ENCODE measurements around the gene YTHDF1. TPM values are rescaled to one million over a fixed set of nuclear protein-coding genes. Genes with fewer than 3 reads are reported as not detected.

The YTHDF1 gene
- total RNA-seq, 2 donors from 2014 or later, result 64.9 to 73.2 TPM

- Mint-ChIP-seq H3K4me1 (peaks cover 8% of the 10 kb centered on the region), H3K36me3 (ENCODE audit: low read depth) (no peaks in the 10 kb centered on the region), H3K27me3 (ENCODE audit: insufficient read depth) (peaks cover 62% of the 10 kb centered on the region), H3K27ac (no peak overlapping the region), H3K4me3 (no peak overlapping the region), H3K9me3 (no peaks in the 10 kb centered on the region)
- Histone ChIP-seq H3K9me3 (ENCODE audit: control insufficient read depth, low read length) (no peaks in the 10 kb centered on the region), H3K27me3 (ENCODE audit: control insufficient read depth, insufficient read depth, low read length, poor library complexity, severe bottlenecking) (peaks cover 70% of the 10 kb centered on the region), H3K9ac (ENCODE audit: extremely low read depth, low read length, poor library complexity, severe bottlenecking) (no peak overlapping the region), H3K4me1 (ENCODE audit: control insufficient read depth, insufficient read depth, low read length) (peaks cover 2% of the 10 kb centered on the region), H3K27ac (ENCODE audit: low read depth, low read length) (peak overlapping the region; percentile 60), H3K36me3 (ENCODE audit: control insufficient read depth, insufficient read depth, low read length) (no peaks in the 10 kb centered on the region), H3K4me3 (ENCODE audit: low read length) (no peak overlapping the region)
- 0% methylated on average over 12 to 49 of the region's 49 CpGs for WGBS, 2 experiments (ENCODE audit: insufficient coverage in 1 of 2, insufficient read length in 1 of 2)
- DNase-seq, result peak; percentile 84
- no peak for TF ChIP-seq CTCF (conservative IDR thresholded peaks at IDR 0.05)
Measured at GRCh38 chr20:63178446-63178820, 37.5 kb downstream of the YTHDF1 start.

- Histone ChIP-seq H3K9me3 (ENCODE audit: control insufficient read depth, low read length) (no peaks in the 10 kb centered on the region), H3K27ac (ENCODE audit: low read depth, low read length) (peak overlapping the region; percentile 60), H3K4me1 (ENCODE audit: control insufficient read depth, insufficient read depth, low read length) (peaks cover 2% of the 10 kb centered on the region), H3K4me3 (ENCODE audit: low read length) (no peak overlapping the region), H3K36me3 (ENCODE audit: control insufficient read depth, insufficient read depth, low read length) (no peaks in the 10 kb centered on the region), H3K9ac (ENCODE audit: extremely low read depth, low read length, poor library complexity, severe bottlenecking) (no peak overlapping the region), H3K27me3 (ENCODE audit: control insufficient read depth, insufficient read depth, low read length, poor library complexity, severe bottlenecking) (peaks cover 75% of the 10 kb centered on the region)
- peak; percentile 70 for DNase-seq
- Mint-ChIP-seq H3K27ac (no peak overlapping the region), H3K4me1 (peaks cover 8% of the 10 kb centered on the region), H3K4me3 (peak overlapping the region; percentile 44), H3K36me3 (ENCODE audit: low read depth) (no peaks in the 10 kb centered on the region), H3K9me3 (no peaks in the 10 kb centered on the region), H3K27me3 (ENCODE audit: insufficient read depth) (peaks cover 67% of the 10 kb centered on the region)
- WGBS, 2 experiments (ENCODE audit: insufficient coverage in 1 of 2, insufficient read length in 1 of 2), result 0 to 1% methylated on average over 31 to 90 of the region's 90 CpGs
- TF ChIP-seq CTCF (conservative IDR thresholded peaks at IDR 0.05), result no peak
Measured at GRCh38 chr20:63177785-63178445, 38.0 kb downstream of the YTHDF1 start.

GRCh38 chr20:63177134-63177784 lies 38.7 kb downstream of the YTHDF1 start:
- no peak overlapping the region for H3K4me3 ChIP-seq (ENCODE audit: low read length)
- H3K36me3 Mint-ChIP-seq (ENCODE audit: low read depth), result no peaks in the 10 kb centered on the region
- H3K4me1 Mint-ChIP-seq, result peaks cover 8% of the 10 kb centered on the region
- WGBS, 2 experiments (ENCODE audit: insufficient coverage in 1 of 2, insufficient read length in 1 of 2), result 1 to 3% methylated on average over 15 to 96 of the region's 96 CpGs
- no peaks in the 10 kb centered on the region for H3K36me3 ChIP-seq (ENCODE audit: control insufficient read depth, insufficient read depth, low read length)
- peaks cover 2% of the 10 kb centered on the region for H3K4me1 ChIP-seq (ENCODE audit: control insufficient read depth, insufficient read depth, low read length)
- DNase-seq, result peak; percentile 76
- peak overlapping the region; percentile 37 for H3K4me3 Mint-ChIP-seq
- H3K9me3 ChIP-seq (ENCODE audit: control insufficient read depth, low read length), result no peaks in the 10 kb centered on the region
- no peaks in the 10 kb centered on the region for H3K9me3 Mint-ChIP-seq
- H3K27ac Mint-ChIP-seq, result no peak overlapping the region
- peaks cover 82% of the 10 kb centered on the region for H3K27me3 ChIP-seq (ENCODE audit: control insufficient read depth, insufficient read depth, low read length, poor library complexity, severe bottlenecking)
- peak; percentile 30 for TF ChIP-seq CTCF (conservative IDR thresholded peaks at IDR 0.05)
- no peak overlapping the region for H3K9ac ChIP-seq (ENCODE audit: extremely low read depth, low read length, poor library complexity, severe bottlenecking)
- H3K27me3 Mint-ChIP-seq (ENCODE audit: insufficient read depth), result peaks cover 74% of the 10 kb centered on the region
- no peak overlapping the region for H3K27ac ChIP-seq (ENCODE audit: low read depth, low read length)
